ENCODE data around the gene OTOP2.

DNA sequence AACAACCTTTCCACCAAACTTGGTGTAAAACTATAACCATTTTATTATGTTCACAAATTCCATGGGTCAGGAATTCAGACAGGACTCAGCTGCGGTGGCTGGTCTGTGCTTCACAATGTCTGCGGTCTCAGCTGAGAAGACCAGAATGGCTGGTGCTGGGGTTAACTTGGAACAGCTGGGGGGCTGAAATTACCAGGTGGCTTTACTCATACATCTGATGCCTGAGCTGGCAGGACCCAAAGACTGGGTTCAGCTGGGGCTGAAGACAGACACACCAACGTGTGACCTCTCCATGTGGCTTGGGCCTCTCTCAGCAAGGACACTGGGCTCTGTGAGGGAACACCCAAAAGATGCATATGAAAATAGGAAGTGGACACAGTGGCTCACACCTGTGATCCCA lies 54.2 kb downstream of the OTOP2 start:
- TF ChIP-seq, protein P1, sequence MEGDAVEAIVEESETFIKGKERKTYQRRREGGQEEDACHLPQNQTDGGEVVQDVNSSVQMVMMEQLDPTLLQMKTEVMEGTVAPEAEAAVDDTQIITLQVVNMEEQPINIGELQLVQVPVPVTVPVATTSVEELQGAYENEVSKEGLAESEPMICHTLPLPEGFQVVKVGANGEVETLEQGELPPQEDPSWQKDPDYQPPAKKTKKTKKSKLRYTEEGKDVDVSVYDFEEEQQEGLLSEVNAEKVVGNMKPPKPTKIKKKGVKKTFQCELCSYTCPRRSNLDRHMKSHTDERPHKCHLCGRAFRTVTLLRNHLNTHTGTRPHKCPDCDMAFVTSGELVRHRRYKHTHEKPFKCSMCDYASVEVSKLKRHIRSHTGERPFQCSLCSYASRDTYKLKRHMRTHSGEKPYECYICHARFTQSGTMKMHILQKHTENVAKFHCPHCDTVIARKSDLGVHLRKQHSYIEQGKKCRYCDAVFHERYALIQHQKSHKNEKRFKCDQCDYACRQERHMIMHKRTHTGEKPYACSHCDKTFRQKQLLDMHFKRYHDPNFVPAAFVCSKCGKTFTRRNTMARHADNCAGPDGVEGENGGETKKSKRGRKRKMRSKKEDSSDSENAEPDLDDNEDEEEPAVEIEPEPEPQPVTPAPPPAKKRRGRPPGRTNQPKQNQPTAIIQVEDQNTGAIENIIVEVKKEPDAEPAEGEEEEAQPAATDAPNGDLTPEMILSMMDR (IDR thresholded peaks at IDR 0.05 in 2 of 3, conservative IDR thresholded peaks at IDR 0.05 in 1 of 3; ENCODE audit: control insufficient read depth in 2 of 3, extremely low read depth in 1 of 3, insufficient read depth in 1 of 3, low read depth in 3 of 3, low read length in 3 of 3), result no peak
- no peak for TF ChIP-seq CREB1 (IDR thresholded peaks at IDR 0.05; ENCODE audit: low read depth)
- no peak for TF ChIP-seq TAF1 (IDR thresholded peaks at IDR 0.05; ENCODE audit: borderline replicate concordance, low read depth, low read length)
- no peak for TF ChIP-seq EZH2 (IDR thresholded peaks at IDR 0.05; ENCODE audit: borderline replicate concordance, control insufficient read depth, low read depth, low read length)
- no peak for TF ChIP-seq RBBP5 (conservative IDR thresholded peaks at IDR 0.05)
- TF ChIP-seq CHD4 (IDR thresholded peaks at IDR 0.05), result no peak

Data from GM12878 (cell line).